K562 (cell line): ENCODE data around the gene CREM. TPM values are rescaled to one million over a fixed set of nuclear protein-coding genes. Genes with fewer than 3 reads are reported as not detected.

ENCODE experiments used
- CBX3 ChIP-seq, 2 experiments: IDR thresholded peaks; 1 replicate in 1 of 2; 2 replicates in 1 of 2; pipeline ENCODE4 v1.6.1; 2012; ENCODE audit warnings: inconsistent platforms in 2 of 2, low read length in 2 of 2, borderline replicate concordance in 1 of 2, control low read depth in 1 of 2
- CC2D1A ChIP-seq: fragments of 450-650 bp; IDR thresholded peaks from 2 replicates; pipeline ENCODE4 v1.6.1; 2017; ENCODE audit warnings: mild to moderate bottlenecking
- HDAC1 ChIP-seq, 2 experiments: fragments of 450-650 bp; IDR thresholded peaks; 2 replicates each; pipeline ENCODE4 v1.6.1; 2016 to 2017; ENCODE audit warnings: inconsistent platforms in 1 of 2, mild to moderate bottlenecking in 1 of 2, moderate library complexity in 1 of 2
- MYC ChIP-seq, 2 experiments: fragments of 250-450 bp in 1 of 2; sonication (Bioruptor Pico) in 1 of 2; IDR thresholded peaks; 2 replicates each; pipeline versions ENCODE4 v1.5.1 to v1.6.1; 2012 to 2021; ENCODE audit warnings: low read depth in 2 of 2, borderline replicate concordance in 1 of 2, improper control_type of control experiment in 1 of 2, low read length in 1 of 2, mild to moderate bottlenecking in 1 of 2, moderate library complexity in 1 of 2
- TAF9B ChIP-seq: fragments of 450-650 bp; IDR thresholded peaks from 2 replicates; pipeline ENCODE4 v1.6.1; 2018; ENCODE audit warnings: mild to moderate bottlenecking; ENCODE audit not compliant: partially characterized antibody
- ZBTB11 ChIP-seq, 3 experiments: fragments of 200-800 bp in 1 of 3; fragments of 250-450 bp in 1 of 3; fragments of 450-650 bp in 1 of 3; sonication (Bioruptor Pico) in 1 of 3; sonication (Bioruptor generic) in 1 of 3; formaldehyde crosslinking in 1 of 3; IDR thresholded peaks; 2 replicates each; pipeline versions ENCODE4 v1.6.1 to v1.8.0; 2016 to 2022; ENCODE audit warnings: mild to moderate bottlenecking in 2 of 3, missing genetic modification characterization in 2 of 3, missing compliant biosample characterization in 1 of 3, moderate library complexity in 1 of 3
- ZNF316 ChIP-seq: fragments of 450-650 bp; IDR thresholded peaks from 2 replicates; pipeline ENCODE4 v1.6.1; 2016
- ZNF398 ChIP-seq: fragments of 250-450 bp; sonication (Bioruptor Pico); IDR thresholded peaks from 2 replicates; pipeline ENCODE4 v1.8.0; 2021; ENCODE audit warnings: moderate library complexity, mild to moderate bottlenecking, inconsistent platforms
- polyA plus RNA-seq, 8 experiments: library from polyadenylated mRNA; depleted of rRNA in 4 of 8; stranded (reverse) in 5 of 8; unstranded in 3 of 8; fragments of >200 nt; fragmentation: Nextera tagmentation in 2 of 8; fragmentation: Illumina TruSeq in 1 of 8; extraction: Ambion mirVana in 2 of 8; extraction: Trizol in 1 of 8; gene quantifications; 2 replicates each; pipeline versions ENCODE4 v1.2.1 to v1.2.3, GENCODE V29; 2011 to 2014; ENCODE audit warnings: inconsistent platforms in 1 of 8, missing spikeins in 1 of 8
- total RNA-seq, 7 experiments: library from RNA; depleted of rRNA in 6 of 7; stranded (reverse); fragments of >200 nt in 6 of 7; fragmentation: Illumina TruSeq in 2 of 7; extraction: Trizol in 2 of 7; gene quantifications; 2 replicates each; pipeline versions ENCODE4 v1.2.1 to v1.2.3, GENCODE V29; 2011 to 2021; ENCODE audit warnings: low replicate concordance in 1 of 7
- TF ChIP-seq, protein P1 (sequence below), 2 experiments: fragments of 450-650 bp; IDR thresholded peaks; 2 replicates each; pipeline ENCODE4 v1.6.1; 2018; ENCODE audit warnings: mild to moderate bottlenecking in 2 of 2, low read depth in 1 of 2; ENCODE audit not compliant: partially characterized antibody in 2 of 2
- TF ChIP-seq, protein P2 (sequence below), 2 experiments: fragments of 250-450 bp in 1 of 2; fragments of 450-650 bp in 1 of 2; sonication (Bioruptor Pico) in 1 of 2; IDR thresholded peaks; 2 replicates each; pipeline versions ENCODE4 v1.6.1 to v1.8.0; 2016 to 2021; ENCODE audit warnings: mild to moderate bottlenecking in 2 of 2, moderate library complexity in 2 of 2, missing compliant biosample characterization in 1 of 2, missing genetic modification characterization in 1 of 2
- TF ChIP-seq, protein P3 (sequence below): fragments of 250-450 bp; sonication (Bioruptor Pico); IDR thresholded peaks from 2 replicates; pipeline ENCODE4 v1.4.0; 2020; ENCODE audit warnings: mild to moderate bottlenecking, moderate library complexity

Gene CREM
- total and polyA plus RNA-seq, 9 of the 15 experiments (the other 6 are each of a cell fraction or from before 2014, with no cell fraction given), result 39.1 to 70.2 (median 48.3) TPM

DNA sequence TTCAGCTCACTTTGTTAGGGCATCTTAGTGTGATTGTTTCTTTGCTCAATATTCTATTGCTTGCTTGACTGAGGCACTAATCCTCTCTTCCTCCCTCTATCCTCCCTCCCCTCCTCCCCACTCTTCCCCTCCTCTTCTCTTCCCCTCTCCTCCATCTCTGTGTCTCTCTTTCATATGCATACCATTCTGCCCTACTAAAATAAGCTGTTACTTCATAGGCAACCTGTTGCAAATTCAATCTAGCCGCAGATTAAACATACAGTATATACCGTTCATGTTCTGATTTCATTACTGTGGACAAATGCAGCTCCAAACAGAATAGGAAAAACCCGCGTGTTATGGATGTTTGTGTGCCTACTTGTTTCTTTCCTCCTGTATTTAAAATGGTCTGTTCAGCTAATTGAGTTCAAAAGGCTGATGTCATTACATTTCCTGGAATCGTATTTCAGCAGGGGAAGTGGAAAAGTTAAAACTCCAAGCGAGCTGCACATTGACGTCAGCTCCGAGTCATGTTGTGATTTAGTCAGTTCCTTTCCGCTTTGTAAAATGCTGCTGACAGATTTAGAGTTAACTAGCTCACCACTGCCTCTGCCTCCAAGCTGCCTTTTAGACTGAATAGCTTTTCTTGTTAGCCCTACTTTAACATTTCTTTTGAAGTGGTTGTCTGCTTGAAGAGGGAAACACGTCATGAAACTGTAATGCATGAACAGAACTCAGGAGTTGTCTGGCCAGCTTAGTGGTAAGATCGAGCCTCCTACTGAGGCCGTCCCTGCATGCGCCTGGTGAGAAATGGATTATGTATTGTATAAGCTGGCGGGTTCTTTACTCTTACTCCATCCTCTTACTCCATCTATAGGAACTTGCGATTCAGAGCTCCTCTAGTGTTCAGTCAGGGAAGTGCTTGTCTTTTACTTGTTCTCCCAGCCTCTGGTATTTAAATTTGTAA lies 69.0 kb downstream of the CREM start (continued):
- TF ChIP-seq ZBTB11 (CRISPR knock-in tag; IDR thresholded peaks at IDR 0.05) (peak in 1 of 3 experiments; percentile 54; a peak in 1 of 6 replicates), TAF9B (peak; percentile 40), CC2D1A (peak; percentile 41), CBX3 (IDR thresholded peaks at IDR 0.05; ENCODE audit: borderline replicate concordance in 1 of 2, low read length in 2 of 2) (0 out of 3 replicates have a peak, but pooled peaks of 1 of the 2 experiments have one; percentile 35), ZNF316 (peak; percentile 69), MYC (IDR thresholded peaks at IDR 0.05; ENCODE audit: low read depth, low read length) (0 out of 2 replicates have a peak, but pooled peaks have one; percentile 27), MYC (CRISPR knock-in tag; IDR thresholded peaks at IDR 0.05; ENCODE audit: borderline replicate concordance, low read depth) (no peak), ZNF398 (CRISPR knock-in tag) (no peak), HDAC1 (IDR thresholded peaks at IDR 0.05) (peak in 1 of 2 experiments; percentile 69; a peak in 2 of 4 replicates)
- TF ChIP-seq, protein P1, sequence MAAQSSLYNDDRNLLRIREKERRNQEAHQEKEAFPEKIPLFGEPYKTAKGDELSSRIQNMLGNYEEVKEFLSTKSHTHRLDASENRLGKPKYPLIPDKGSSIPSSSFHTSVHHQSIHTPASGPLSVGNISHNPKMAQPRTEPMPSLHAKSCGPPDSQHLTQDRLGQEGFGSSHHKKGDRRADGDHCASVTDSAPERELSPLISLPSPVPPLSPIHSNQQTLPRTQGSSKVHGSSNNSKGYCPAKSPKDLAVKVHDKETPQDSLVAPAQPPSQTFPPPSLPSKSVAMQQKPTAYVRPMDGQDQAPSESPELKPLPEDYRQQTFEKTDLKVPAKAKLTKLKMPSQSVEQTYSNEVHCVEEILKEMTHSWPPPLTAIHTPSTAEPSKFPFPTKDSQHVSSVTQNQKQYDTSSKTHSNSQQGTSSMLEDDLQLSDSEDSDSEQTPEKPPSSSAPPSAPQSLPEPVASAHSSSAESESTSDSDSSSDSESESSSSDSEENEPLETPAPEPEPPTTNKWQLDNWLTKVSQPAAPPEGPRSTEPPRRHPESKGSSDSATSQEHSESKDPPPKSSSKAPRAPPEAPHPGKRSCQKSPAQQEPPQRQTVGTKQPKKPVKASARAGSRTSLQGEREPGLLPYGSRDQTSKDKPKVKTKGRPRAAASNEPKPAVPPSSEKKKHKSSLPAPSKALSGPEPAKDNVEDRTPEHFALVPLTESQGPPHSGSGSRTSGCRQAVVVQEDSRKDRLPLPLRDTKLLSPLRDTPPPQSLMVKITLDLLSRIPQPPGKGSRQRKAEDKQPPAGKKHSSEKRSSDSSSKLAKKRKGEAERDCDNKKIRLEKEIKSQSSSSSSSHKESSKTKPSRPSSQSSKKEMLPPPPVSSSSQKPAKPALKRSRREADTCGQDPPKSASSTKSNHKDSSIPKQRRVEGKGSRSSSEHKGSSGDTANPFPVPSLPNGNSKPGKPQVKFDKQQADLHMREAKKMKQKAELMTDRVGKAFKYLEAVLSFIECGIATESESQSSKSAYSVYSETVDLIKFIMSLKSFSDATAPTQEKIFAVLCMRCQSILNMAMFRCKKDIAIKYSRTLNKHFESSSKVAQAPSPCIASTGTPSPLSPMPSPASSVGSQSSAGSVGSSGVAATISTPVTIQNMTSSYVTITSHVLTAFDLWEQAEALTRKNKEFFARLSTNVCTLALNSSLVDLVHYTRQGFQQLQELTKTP (IDR thresholded peaks at IDR 0.05; ENCODE audit: low read depth in 1 of 2, partially characterized antibody in 2 of 2), result peak in 1 of 2 experiments; percentile 79
- TF ChIP-seq, protein P2, sequence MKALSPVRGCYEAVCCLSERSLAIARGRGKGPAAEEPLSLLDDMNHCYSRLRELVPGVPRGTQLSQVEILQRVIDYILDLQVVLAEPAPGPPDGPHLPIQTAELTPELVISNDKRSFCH (CRISPR knock-in tag; IDR thresholded peaks at IDR 0.05), result no peak
- TF ChIP-seq, protein P2 (tag; IDR thresholded peaks at IDR 0.05), result 0 out of 2 replicates have a peak, but pooled peaks have one; percentile 58
- TF ChIP-seq, protein P3, sequence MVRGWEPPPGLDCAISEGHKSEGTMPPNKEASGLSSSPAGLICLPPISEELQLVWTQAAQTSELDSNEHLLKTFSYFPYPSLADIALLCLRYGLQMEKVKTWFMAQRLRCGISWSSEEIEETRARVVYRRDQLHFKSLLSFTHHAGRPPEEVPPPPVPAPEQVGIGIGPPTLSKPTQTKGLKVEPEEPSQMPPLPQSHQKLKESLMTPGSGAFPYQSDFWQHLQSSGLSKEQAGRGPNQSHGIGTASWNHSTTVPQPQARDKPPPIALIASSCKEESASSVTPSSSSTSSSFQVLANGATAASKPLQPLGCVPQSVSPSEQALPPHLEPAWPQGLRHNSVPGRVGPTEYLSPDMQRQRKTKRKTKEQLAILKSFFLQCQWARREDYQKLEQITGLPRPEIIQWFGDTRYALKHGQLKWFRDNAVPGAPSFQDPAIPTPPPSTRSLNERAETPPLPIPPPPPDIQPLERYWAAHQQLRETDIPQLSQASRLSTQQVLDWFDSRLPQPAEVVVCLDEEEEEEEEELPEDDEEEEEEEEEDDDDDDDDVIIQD (CRISPR knock-in tag), result no peak
